ENCODE data around the gene GAN. TPM values are rescaled to one million over a fixed set of nuclear protein-coding genes. Genes with fewer than 3 reads are reported as not detected.

The GAN gene
- total RNA-seq, 1 experiment from 2014 or later = 22.5 TPM

DNA sequence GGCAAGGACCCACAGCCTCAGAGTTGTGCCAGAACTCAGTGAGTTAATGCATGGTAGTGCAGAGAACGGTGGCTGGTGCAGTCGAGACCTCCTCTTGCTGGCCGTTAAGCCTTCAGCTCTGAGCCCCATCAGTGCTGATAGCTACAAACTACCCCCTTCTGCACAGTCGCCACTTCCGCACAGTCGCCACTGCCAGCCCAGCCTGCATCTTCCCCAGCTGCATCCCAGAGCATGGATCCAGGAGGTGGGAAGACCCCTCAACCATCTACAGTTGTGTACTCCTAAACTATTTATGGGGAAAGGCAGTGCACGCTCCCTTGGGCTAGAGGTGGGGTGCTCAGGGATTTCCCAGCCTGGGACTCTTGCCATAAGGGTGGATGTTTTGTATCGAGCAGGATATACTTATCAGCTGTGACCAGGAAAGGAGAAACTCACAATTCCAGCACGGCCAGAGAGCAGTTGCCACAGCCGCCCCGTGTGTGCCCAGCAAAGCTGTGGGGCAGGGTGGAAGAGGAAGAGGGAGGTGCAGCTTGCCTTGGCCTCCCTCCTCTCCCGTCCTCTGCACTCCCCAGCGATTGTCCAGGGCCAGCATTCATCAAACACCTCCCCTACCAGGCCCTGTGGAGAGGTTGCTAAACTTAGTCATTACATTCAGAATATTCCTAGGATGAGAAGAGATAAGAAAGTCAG is 80.3 kb downstream of the GAN start:
- Histone ChIP-seq H3K9ac (ENCODE audit: low read length) (no peak overlapping the region), H4K20me1 (ENCODE audit: insufficient read depth) (no peaks in the 10 kb centered on the region), H3K4me2 (ENCODE audit: low read length) (no peak overlapping the region), H2AFZ (ENCODE audit: low read depth, low read length, poor library complexity, severe bottlenecking) (no peak overlapping the region), H3K9me2 (ENCODE audit: insufficient read depth) (no peaks in the 10 kb centered on the region), H3K79me2 (ENCODE audit: insufficient read depth, low read length) (no peaks in the 10 kb centered on the region), H3K27me3 (ENCODE audit: insufficient read depth, low read length) (no peaks in the 10 kb centered on the region), H3K27ac (ENCODE audit: low read depth, low read length) (no peak overlapping the region), H3K9me3 (ENCODE audit: control insufficient read depth in 1 of 2, insufficient read depth in 1 of 2, low read depth in 1 of 2, low read length in 2 of 2) (no peaks in the 10 kb centered on the region), H3K36me3 (ENCODE audit: control insufficient read depth in 1 of 2, insufficient read depth in 2 of 2, low read length in 2 of 2) (no peaks in the 10 kb centered on the region; a peak in 1 of 4 replicates), H3K4me3 (replicated peaks in 1 of 2; ENCODE audit: low read depth in 1 of 2, low read length in 2 of 2) (no peak overlapping the region), H3K4me1 (ENCODE audit: control insufficient read depth in 1 of 2, insufficient read depth in 2 of 2, low read length in 2 of 2) (no peaks in the 10 kb centered on the region)
- POLR2A ChIA-PET = no interaction called here
- ATAC-seq (no peak), DNase-seq (ENCODE audit: low read depth, low spot score) (no peak)
- intact Hi-C loops (cut with micrococcal nuclease) = no loop called here
- TF ChIP-seq ZFX (IDR thresholded peaks at IDR 0.05) = no peak
- no peak for TF ChIP-seq ELF1 (IDR thresholded peaks at IDR 0.05; ENCODE audit: borderline replicate concordance, low read depth)
- TF ChIP-seq YY1 (IDR thresholded peaks at IDR 0.05; ENCODE audit: extremely low read depth, insufficient replicate concordance, low read depth, low read length) = no peak
- no peak for TF ChIP-seq EZH2phosphoT487 (IDR thresholded peaks at IDR 0.05; ENCODE audit: borderline replicate concordance)
- no peak for TF ChIP-seq EZH2 (IDR thresholded peaks at IDR 0.05)
- TF ChIP-seq JUND (IDR thresholded peaks at IDR 0.05) = no peak
- TF ChIP-seq RAD21 (IDR thresholded peaks at IDR 0.05; ENCODE audit: low read depth) = no peak
- no peak for TF ChIP-seq SIN3A (IDR thresholded peaks at IDR 0.05; ENCODE audit: low read depth)
- no peak for TF ChIP-seq ZNF274 (IDR thresholded peaks at IDR 0.05; ENCODE audit: low read depth, low read length)
- no peak for TF ChIP-seq SP1 (IDR thresholded peaks at IDR 0.05; ENCODE audit: low read depth)
- BruUV-seq (replicated peaks) = no TSS peak
- RAD21 ChIA-PET (ENCODE audit: low non-redundant PET in 1 of 2, low total read pairs in 2 of 2, uncharacterized antibody in 2 of 2, unreplicated experiment in 2 of 2) = no interaction called here
- CTCF ChIA-PET = no interaction called here

Data from HCT116 (cell line).